ENCODE measurements around the gene SSH2.

SSH2 gene

GRCh38 chr17:29713626-29714025, 216.4 kb downstream of the SSH2 start:
- DNase-seq (ENCODE audit: extremely low read depth in 1 of 2, low read depth in 1 of 2) = no peak

GRCh38 chr17:29711588-29712385, 218.2 kb downstream of the SSH2 start:
- no peak for DNase-seq (ENCODE audit: extremely low read depth in 1 of 2, low read depth in 1 of 2)

GRCh38 chr17:29710891-29711418, 219.1 kb downstream of the SSH2 start:
- no peak for DNase-seq (ENCODE audit: extremely low read depth in 1 of 2, low read depth in 1 of 2)

- DNase-seq (ENCODE audit: extremely low read depth in 1 of 2, low read depth in 1 of 2) = no peak
These were observed 219.5 kb downstream of the SSH2 start for GRCh38 chr17:29710520-29710884.

- no peak for DNase-seq (ENCODE audit: extremely low read depth in 1 of 2, low read depth in 1 of 2)
These were observed 220.0 kb downstream of the SSH2 start for GRCh38 chr17:29709866-29710519.

GRCh38 chr17:29707212-29707571, 222.8 kb downstream of the SSH2 start:
- DNase-seq (ENCODE audit: extremely low read depth in 1 of 2, low read depth in 1 of 2) = no peak

- DNase-seq (ENCODE audit: extremely low read depth in 1 of 2, low read depth in 1 of 2) = no peak
These were observed 224.0 kb downstream of the SSH2 start for GRCh38 chr17:29706045-29706431.

- no peak for DNase-seq (ENCODE audit: extremely low read depth in 1 of 2, low read depth in 1 of 2)
These were observed 224.6 kb downstream of the SSH2 start for GRCh38 chr17:29705386-29705785.

GRCh38 chr17:29699283-29699682, 230.7 kb downstream of the SSH2 start:
- DNase-seq (ENCODE audit: extremely low read depth in 1 of 2, low read depth in 1 of 2) = no peak

- no peak for DNase-seq (ENCODE audit: extremely low read depth in 1 of 2, low read depth in 1 of 2)
These were observed 231.2 kb downstream of the SSH2 start for GRCh38 chr17:29698837-29699236.

GRCh38 chr17:29698019-29698777, 231.8 kb downstream of the SSH2 start:
- DNase-seq (ENCODE audit: extremely low read depth in 1 of 2, low read depth in 1 of 2) = no peak

- no peak for DNase-seq (ENCODE audit: extremely low read depth in 1 of 2, low read depth in 1 of 2)
These were observed 232.7 kb downstream of the SSH2 start for GRCh38 chr17:29697371-29697770.

GRCh38 chr17:29694918-29695563, 235.0 kb downstream of the SSH2 start:
- DNase-seq (ENCODE audit: extremely low read depth in 1 of 2, low read depth in 1 of 2) = no peak

- DNase-seq (ENCODE audit: extremely low read depth in 1 of 2, low read depth in 1 of 2) = no peak
These were observed 236.3 kb downstream of the SSH2 start for GRCh38 chr17:29693751-29694150.

GRCh38 chr17:29687596-29687995, 242.4 kb downstream of the SSH2 start:
- DNase-seq (ENCODE audit: extremely low read depth in 1 of 2, low read depth in 1 of 2) = no peak

GRCh38 chr17:29686993-29687590, 242.9 kb downstream of the SSH2 start:
- DNase-seq (ENCODE audit: extremely low read depth in 1 of 2, low read depth in 1 of 2) = no peak

GRCh38 chr17:29683481-29683880, 246.5 kb downstream of the SSH2 start:
- no peak for DNase-seq (ENCODE audit: extremely low read depth in 1 of 2, low read depth in 1 of 2)

GRCh38 chr17:29682987-29683386, 247.0 kb downstream of the SSH2 start:
- no peak for DNase-seq (ENCODE audit: extremely low read depth in 1 of 2, low read depth in 1 of 2)

- no peak for DNase-seq (ENCODE audit: extremely low read depth in 1 of 2, low read depth in 1 of 2)
These were observed 248.0 kb downstream of the SSH2 start for GRCh38 chr17:29682054-29682453.

GRCh38 chr17:29677824-29678223, 252.2 kb downstream of the SSH2 start:
- no peak for DNase-seq (ENCODE audit: extremely low read depth in 1 of 2, low read depth in 1 of 2)
